EL (cell line): Measurements from ENCODE around the gene MSH3.
A peak's percentile ranks its signal among the peaks of the same experiment; 100 is the strongest.
"Not testable (repeated sequence)": the region's sequence is repeated elsewhere in the genome, so short reads cannot be mapped to it uniquely, and the experiment has no call there.

ENCODE experiments used
- DNase-seq: peaks from one replicate; pipeline ENCODE4 v3.0.0-alpha.2; 2016

The MSH3 gene

DNA sequence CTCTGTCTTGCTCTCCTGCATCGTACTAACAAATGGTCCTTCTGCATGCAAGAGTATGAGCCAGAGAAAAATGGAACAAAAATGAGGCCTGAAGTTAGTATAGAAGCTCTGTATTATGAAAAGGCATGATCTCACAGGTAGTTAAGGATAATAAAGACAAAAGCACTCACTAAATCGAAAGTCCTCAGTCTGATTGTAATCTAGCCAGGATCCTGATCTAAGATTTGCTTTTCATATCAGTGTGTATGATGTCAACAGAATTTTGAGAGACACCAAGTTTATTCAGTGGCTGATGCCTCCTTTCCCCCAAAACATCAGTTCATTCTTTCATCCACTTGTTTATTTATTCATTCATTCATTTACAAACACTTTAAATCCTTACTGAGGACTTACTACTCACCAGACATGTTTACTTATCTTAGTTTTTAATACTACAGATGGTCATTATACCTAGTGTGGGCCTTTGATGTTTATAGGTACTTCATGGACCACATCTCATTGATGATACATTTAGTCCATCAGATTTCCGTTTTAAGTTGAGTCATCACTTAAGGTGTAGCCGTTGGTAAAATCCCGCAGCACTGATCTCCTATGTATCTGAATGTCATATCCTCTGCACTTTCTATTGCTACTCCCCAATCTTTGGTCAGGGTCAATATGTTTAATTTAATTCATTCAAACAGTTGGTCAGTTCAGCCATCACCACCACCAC lies 105.6 kb downstream of the MSH3 start:
- no peak for DNase-seq

DNA sequence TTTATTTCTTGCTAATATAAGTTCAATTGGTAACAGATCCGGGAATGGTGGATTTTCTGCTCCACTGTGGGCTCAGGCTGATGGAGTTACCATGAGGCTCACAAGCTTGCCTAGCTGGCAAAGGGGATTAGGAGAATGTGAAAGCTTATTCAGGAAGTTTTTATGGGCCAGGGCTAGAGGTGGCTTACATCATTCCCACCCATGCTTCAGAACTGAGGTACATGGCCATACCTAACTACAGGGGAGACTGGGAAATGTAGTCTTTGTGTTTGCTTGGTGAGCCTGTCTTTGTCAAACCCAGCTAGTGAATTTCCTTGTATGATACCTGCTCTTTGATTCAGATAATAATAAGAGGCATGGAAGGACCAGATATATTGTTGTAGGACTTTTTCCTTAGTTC lies 106.2 kb downstream of the MSH3 start:
- no peak for DNase-seq

- peak; percentile 18 for DNase-seq
Observed at GRCh38 chr5:80761176-80761575, 106.7 kb downstream of the MSH3 start.

GRCh38 chr5:80761966-80762365 lies 107.5 kb downstream of the MSH3 start:
- DNase-seq = peak; percentile 2

DNA sequence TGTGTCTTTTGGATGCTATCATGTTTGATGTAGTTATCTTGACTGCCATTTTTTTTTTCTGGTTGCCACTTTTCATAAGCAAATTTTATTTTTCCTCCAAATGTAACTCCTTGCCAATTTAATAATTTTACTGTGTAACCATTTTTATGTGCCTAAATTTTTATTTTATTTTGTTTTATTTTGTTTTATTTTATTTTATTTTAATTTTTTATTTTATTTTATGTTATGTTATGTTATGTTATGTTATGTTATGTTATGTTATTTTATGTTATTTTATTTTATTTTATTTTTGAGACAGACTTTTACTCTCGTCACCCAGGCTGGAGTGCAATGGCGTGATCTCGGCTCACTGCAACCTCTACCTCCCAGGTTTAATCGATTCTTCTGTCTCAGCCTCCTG lies 108.1 kb downstream of the MSH3 start:
- DNase-seq = no peak

DNA sequence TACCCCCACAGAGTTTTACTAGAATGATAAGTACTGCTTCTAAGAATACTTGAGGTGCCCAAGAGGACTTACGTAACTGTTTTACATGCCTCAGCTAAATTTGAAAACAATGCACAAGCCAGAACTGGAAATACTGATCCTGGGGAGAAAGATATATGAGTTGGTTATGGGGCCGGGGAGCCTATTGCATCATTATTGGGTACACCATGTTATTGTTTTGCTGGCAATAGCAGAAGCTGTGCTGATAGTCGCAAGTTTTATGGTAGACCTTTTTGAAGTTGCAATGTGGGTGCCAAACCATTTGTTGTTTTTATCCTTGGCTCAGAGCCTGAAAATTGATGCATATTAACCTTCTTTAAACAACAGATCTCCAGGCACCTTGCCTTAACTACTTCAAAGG lies 108.8 kb downstream of the MSH3 start:
- no peak for DNase-seq

- peak; percentile 7 for DNase-seq
Observed at GRCh38 chr5:80763873-80764647, 109.6 kb downstream of the MSH3 start.

- no peak for DNase-seq
Observed at GRCh38 chr5:80764786-80765185, 110.3 kb downstream of the MSH3 start.

DNA sequence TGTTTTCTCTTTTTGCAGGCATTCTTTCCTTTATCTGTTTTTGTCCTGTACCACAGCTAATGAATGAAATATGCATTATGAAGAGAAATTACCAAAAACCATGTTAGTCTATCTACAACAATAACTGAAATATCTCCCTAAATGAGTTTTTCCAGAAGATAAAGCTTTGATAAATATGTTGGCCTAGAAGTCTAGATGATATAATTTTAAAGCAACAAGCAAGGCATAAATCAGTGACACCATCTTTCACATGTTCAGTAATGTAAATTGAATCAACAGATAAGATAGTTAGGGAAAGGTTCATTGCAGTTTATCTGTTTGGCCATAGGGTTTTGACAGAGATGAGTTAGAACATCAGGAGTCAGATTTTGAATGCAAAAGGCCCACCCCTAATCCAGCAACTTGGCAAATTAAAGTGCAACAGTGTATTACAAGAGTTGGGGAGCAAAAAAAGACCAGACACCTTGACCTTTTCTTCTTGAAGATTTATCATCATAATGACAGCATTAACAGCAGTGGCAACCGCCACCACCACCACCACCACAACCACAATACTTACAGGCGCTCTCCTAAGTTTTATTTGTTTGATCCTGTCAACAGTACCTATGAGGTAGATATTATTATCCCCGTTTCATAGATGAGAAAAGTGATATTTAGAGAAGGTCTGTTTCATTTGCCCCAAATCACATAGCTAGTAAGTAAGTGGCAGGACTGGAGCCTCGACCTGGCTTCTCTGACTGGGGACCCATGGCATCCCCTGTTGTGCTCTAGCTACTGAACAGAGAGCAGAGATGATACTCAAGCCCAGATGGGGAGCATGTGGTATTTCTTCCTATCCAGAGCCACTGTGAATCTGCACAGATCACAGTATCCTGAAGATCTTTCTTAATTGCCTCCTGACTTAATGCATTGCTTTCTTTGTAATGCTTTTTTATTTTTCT lies 123.2 kb downstream of the MSH3 start:
- DNase-seq = no peak

GRCh38 chr5:80780024-80780423 lies 125.6 kb downstream of the MSH3 start:
- no peak for DNase-seq

GRCh38 chr5:80780761-80781285 lies 126.4 kb downstream of the MSH3 start:
- no peak for DNase-seq

DNA sequence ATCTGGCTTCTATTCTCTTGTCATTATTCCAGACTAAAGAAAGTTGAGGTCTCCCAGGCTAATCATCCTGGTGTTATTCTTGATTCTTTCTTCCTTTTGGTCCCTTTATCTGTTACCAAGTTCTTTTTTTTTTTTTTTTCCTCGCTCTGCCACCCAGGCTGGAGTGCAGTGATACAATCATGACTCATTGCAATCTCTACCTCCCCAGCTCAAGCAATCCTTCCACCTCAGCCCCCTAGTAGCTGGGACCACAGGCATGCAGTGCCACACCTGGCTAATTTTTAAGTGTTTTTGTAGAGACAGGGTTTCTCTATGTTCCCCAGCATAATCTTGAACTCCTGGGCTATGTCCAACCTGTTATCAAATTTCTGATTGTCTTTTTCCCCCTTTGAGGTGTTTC lies 126.9 kb downstream of the MSH3 start:
- DNase-seq = peak; percentile 45

DNA sequence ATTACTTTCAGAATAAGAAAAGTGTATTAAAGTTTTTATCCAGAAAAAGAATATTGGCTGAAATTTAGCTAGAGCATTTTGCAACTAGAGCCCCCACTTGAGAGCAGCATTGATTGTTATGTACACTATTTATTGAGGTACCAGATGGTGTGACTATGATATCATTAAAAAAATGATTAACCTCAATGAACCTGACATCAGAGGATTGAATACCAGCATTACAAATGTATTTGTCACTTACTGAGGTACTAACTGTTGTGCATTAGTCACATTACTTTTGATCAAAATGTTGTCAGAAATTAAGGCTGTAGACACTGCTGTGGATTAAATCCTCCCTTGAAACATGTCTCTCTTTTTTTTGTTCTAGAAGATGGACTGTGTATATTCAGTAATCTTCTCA lies 128.2 kb downstream of the MSH3 start:
- DNase-seq = no peak

DNA sequence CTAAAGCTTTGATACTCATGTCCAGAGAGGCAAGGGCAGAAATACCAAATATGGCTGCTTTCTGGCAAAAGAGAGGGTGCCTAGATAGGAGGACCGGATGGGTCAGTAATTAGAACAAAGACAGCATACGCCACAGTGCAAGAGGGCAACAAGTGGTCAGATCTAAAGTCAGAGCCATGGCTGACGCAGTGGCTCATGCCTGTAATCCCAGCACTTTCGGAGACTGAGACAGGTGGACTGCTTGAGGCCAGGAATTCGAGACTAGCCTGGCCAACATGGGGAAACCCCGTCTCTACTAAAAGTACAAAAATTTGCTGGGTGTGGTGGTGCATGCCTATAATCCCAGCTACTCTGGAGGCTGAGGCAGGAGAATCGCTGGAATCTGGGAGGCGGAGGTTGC lies 129.3 kb downstream of the MSH3 start:
- not testable (repeated sequence) for DNase-seq

DNA sequence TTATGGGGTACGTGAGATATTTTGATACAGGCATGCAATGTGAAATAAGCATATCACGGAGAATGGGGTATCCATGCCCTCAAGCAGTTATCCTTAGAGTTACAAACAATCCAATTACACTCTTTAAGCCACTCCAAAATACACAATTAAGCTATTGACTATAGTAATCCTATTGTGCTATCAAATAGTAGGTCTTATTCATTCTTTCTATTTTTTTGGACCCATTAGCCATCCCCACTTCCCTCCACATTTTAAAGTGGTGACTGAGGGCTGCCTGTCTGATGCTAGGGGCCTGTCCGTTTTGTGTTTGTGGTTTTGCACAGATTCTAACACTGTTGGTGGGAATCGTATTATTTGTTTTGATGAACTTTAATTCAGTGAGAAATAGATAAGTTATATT lies 130.0 kb downstream of the MSH3 start:
- no peak for DNase-seq

DNA sequence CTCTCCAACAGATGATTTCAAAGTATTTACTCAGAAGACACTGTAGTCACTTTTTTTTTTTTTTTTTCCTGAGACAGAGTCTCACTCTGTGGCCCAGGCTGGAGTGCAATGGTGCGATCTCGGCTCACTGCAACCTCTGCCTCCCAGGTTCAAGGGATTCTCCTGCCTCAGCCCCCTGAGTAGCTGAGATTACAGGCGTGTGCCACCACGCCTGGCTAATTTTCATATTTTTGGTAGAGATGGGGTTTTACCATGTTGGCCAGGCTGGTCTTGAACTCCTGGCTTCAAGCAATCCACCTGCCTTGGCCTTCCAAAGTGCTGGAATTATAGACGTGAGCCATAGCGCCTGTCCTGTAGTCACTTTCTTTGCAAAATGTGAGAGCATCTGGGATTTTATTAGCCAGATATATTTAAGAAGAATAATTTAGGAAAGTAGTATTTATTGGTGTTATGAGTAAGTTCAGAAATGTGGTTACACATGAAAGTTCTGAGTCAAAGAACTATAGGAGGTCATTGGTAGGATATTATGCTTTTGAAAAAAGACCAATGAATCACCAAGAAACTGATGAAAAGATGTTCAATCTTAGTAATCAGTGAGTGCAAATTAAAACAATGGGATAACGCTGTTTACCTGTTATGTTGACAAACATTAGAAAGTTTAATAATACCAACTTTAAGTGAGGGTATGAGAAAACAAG lies 135.0 kb downstream of the MSH3 start:
- DNase-seq = not testable (repeated sequence)

- no peak for DNase-seq
Observed at GRCh38 chr5:80790698-80791097, 136.2 kb downstream of the MSH3 start.

DNA sequence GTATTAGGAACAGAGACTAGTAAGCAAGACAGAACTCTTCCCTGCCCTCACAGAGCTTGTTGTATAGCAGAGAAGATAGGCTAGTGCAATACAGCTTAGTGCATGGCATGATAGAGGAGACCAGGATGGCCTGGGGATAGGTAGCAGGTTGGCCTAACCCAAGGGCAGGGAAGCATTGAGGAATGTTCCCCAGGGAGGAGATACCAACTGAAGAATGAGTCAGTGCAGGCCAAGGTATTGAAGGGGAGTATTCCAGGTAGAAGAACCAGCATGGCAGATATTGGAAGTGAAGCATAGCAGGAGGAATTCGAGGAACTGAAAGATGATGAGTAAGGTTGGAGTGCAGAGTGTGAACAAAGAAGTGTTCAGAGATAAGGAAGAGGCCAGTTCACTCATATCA lies 138.9 kb downstream of the MSH3 start:
- no peak for DNase-seq

DNA sequence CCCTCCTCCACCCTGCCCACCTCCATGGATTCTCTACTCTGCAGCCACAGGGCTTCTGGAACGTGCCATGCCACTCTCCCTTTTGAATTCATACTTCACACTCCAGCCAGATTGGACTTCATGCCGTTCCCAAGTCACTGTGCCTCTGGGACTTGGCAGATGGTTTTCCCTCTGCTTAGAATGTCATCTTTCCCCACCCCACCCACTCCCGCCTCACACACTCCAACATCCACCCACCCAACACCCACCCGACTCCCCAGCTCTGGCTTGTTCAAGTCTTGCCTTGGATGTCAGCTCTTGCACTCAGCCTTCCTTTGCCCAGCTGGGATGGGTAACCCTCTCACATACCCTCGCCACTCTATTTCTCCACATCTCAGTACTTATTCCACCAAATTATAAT lies 142.4 kb downstream of the MSH3 start:
- DNase-seq = no peak

GRCh38 chr5:80797428-80798024 lies 143.1 kb downstream of the MSH3 start:
- no peak for DNase-seq

- DNase-seq = no peak
Observed at GRCh38 chr5:80798166-80798565, 143.7 kb downstream of the MSH3 start.

GRCh38 chr5:80798633-80799032 lies 144.2 kb downstream of the MSH3 start:
- DNase-seq = no peak
